RWPE2 (cell line): Measurements from ENCODE around the gene SGO2.
A peak's percentile ranks its signal among the peaks of the same experiment; 100 is the strongest.

Source experiments
- ATAC-seq: fragments of 200-7000 bp; cut with Tn5 transposase; 3 replicates; pipeline ENCODE4 v1.9.1; 2021; ENCODE audit warnings: low read depth
- DNase-seq: peaks from one replicate; pipeline ENCODE4 v3.0.0-alpha.2; 2020; ENCODE audit warnings: low spot score
- H3K27ac ChIP-seq: fragments of 450-650 bp; 2 replicates; pipeline ENCODE4 v1.5.1; 2017; ENCODE audit warnings: mild to moderate bottlenecking; ENCODE audit not compliant: poor library complexity, severe bottlenecking
- H3K27me3 ChIP-seq: fragments of 250-450 bp; sonication (Bioruptor Pico); 2 replicates; pipeline ENCODE4 v1.5.1; 2021; ENCODE audit warnings: mild to moderate bottlenecking, moderate library complexity; ENCODE audit not compliant: insufficient read depth, poor library complexity, severe bottlenecking
- H3K36me3 ChIP-seq: fragments of 250-450 bp; sonication (Bioruptor Pico); 2 replicates; pipeline ENCODE4 v1.5.1; 2020; ENCODE audit warnings: low read depth, mild to moderate bottlenecking, moderate library complexity
- H3K4me1 ChIP-seq: fragments of 250-450 bp; sonication (Bioruptor Pico); 2 replicates; pipeline ENCODE4 v1.5.1; 2021; ENCODE audit warnings: mild to moderate bottlenecking, moderate library complexity; ENCODE audit not compliant: insufficient read depth, poor library complexity, severe bottlenecking
- H3K4me3 ChIP-seq: fragments of 250-450 bp; sonication (Bioruptor Pico); 2 replicates; pipeline ENCODE4 v1.5.1; 2021; ENCODE audit warnings: mild to moderate bottlenecking, moderate library complexity; ENCODE audit not compliant: severe bottlenecking
- H3K9me3 ChIP-seq: fragments of 250-450 bp; sonication (Bioruptor Pico); 2 replicates; pipeline ENCODE4 v1.5.1; 2021; ENCODE audit warnings: mild to moderate bottlenecking, moderate library complexity; ENCODE audit not compliant: severe bottlenecking
- TF ChIP-seq, protein P1 (sequence below): fragments of 450-650 bp; IDR thresholded peaks from one replicate; pipeline ENCODE4 v1.5.1; 2017; ENCODE audit warnings: mild to moderate bottlenecking, moderate library complexity; ENCODE audit not compliant: poor library complexity, severe bottlenecking

The SGO2 gene

DNA sequence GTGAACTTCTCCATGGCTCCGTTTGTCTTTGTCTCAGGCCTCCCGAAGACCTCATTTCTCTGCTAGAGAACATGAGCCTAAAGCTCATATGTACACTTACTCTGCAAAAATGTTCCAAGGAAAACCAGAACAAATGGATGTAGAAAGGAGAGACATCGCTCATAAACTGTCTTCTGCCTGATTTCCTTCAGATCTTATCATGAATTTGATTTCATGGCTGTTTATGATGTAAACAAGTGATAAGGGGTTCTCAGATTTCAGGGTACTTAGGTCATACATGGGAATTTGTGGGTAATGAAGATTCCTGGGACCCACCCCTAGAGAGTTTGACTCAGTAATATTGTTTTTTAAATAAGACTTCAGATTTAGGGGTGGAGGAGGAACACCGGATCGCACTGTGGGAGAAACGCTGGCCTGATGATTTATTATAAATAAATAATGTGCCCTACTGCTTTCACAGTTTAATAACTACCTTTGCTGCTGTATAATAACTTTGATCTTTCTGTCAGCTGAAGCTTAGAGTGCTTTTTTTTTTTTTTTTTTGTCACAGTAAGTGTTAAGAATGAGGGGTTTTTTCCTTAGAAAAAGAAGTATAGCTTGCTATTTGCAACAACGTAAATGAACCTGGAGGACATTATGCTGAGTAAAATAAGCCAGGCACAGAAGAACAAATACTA, 74.7 kb downstream of the SGO2 start:
- H3K9me3 ChIP-seq, result no peaks in the 10 kb centered on the region
- DNase-seq (no peak), ATAC-seq (no peak; the same call in 2 of the 3 replicates)
- peaks cover 26% of the 10 kb centered on the region for H3K4me1 ChIP-seq
- peak overlapping the region; percentile 16 for H3K27ac ChIP-seq
- no peak overlapping the region for H3K4me3 ChIP-seq
- H3K27me3 ChIP-seq, result no peaks in the 10 kb centered on the region
- no peaks in the 10 kb centered on the region for H3K36me3 ChIP-seq
- TF ChIP-seq, protein P1, sequence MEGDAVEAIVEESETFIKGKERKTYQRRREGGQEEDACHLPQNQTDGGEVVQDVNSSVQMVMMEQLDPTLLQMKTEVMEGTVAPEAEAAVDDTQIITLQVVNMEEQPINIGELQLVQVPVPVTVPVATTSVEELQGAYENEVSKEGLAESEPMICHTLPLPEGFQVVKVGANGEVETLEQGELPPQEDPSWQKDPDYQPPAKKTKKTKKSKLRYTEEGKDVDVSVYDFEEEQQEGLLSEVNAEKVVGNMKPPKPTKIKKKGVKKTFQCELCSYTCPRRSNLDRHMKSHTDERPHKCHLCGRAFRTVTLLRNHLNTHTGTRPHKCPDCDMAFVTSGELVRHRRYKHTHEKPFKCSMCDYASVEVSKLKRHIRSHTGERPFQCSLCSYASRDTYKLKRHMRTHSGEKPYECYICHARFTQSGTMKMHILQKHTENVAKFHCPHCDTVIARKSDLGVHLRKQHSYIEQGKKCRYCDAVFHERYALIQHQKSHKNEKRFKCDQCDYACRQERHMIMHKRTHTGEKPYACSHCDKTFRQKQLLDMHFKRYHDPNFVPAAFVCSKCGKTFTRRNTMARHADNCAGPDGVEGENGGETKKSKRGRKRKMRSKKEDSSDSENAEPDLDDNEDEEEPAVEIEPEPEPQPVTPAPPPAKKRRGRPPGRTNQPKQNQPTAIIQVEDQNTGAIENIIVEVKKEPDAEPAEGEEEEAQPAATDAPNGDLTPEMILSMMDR, result no peak

GRCh38 chr2:200602584-200602983, 76.6 kb downstream of the SGO2 start:
- no peak for ATAC-seq
- no peak for DNase-seq
- TF ChIP-seq, protein P1, result no peak
- no peaks in the 10 kb centered on the region for H3K36me3 ChIP-seq
- peaks cover 26% of the 10 kb centered on the region for H3K4me1 ChIP-seq
- H3K27me3 ChIP-seq, result no peaks in the 10 kb centered on the region
- H3K27ac ChIP-seq, result no peak overlapping the region
- H3K4me3 ChIP-seq, result no peak overlapping the region
- no peaks in the 10 kb centered on the region for H3K9me3 ChIP-seq

DNA sequence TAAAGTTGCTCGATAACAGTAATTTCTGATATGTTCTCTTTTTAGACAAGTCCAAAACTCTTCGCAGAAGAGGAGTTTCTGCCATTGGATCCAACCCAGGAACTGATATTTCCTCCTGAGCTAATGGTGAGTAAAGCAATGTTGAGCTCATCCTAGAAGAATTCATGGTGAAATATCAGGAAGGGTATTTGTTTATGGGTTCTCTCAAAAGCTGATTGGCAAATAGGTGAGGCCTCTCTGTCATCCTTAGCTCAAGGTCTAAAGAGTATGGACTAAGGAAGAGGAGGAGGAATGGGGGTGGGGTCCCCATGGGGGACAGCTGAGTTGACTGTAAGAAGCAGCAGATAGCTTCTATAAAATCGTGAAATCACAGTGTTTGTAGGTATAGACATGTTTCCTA, 78.0 kb downstream of the SGO2 start:
- no peak for DNase-seq
- no peaks in the 10 kb centered on the region for H3K9me3 ChIP-seq
- peak; percentile 92 for ATAC-seq
- TF ChIP-seq, protein P1, result no peak
- no peak overlapping the region for H3K4me3 ChIP-seq
- no peaks in the 10 kb centered on the region for H3K36me3 ChIP-seq
- H3K4me1 ChIP-seq, result peaks cover 34% of the 10 kb centered on the region
- no peaks in the 10 kb centered on the region for H3K27me3 ChIP-seq
- H3K27ac ChIP-seq, result peak overlapping the region; percentile 86

DNA sequence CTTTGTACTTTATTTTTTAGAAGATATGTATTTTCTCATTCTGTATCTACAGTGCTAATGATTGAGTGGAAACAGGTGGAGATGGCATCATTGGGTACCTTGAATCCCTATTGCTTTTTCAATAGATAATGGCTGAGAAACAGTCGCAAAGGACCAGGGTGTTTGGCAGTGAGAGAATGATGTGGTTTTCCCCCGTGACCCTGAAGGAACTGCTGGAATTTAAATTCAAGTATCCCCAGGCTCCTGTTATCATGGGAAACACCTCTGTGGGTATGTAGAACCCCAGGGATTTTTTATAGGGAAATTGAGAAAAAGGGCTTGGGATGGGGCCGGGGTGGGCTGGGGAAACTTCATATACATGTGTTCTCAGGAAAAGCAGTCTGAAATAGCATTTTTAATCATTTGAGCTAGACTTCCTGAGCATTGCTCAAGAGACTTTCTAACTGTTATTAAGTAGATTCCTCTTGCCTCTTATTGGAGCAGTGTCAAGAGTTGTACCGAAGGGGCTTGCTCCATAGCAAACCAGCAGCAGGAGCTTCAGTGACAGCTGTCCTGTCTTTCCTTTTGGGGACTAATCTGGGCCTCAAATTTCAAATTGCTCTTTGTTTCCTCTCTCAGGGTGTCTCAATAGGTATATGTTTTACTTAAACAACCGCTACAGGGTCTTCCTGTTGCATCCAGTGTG, 78.7 kb downstream of the SGO2 start:
- TF ChIP-seq, protein P1, result no peak
- H3K27ac ChIP-seq, result peak overlapping the region; percentile 86
- no peak overlapping the region for H3K4me3 ChIP-seq
- no peak for DNase-seq
- ATAC-seq, result no peak
- no peaks in the 10 kb centered on the region for H3K27me3 ChIP-seq
- H3K36me3 ChIP-seq, result no peaks in the 10 kb centered on the region
- H3K4me1 ChIP-seq, result peaks cover 42% of the 10 kb centered on the region
- H3K9me3 ChIP-seq, result no peaks in the 10 kb centered on the region
